ENCODE measurements around the gene CCNF. TPM values are rescaled to one million over a fixed set of nuclear protein-coding genes. Genes with fewer than 3 reads are reported as not detected.

The CCNF gene
- total and polyA plus RNA-seq, 9 of the 15 experiments (the other 6 are each of a cell fraction or from before 2014, with no cell fraction given): 4.1 to 70.1 (median 29.5) TPM

DNA sequence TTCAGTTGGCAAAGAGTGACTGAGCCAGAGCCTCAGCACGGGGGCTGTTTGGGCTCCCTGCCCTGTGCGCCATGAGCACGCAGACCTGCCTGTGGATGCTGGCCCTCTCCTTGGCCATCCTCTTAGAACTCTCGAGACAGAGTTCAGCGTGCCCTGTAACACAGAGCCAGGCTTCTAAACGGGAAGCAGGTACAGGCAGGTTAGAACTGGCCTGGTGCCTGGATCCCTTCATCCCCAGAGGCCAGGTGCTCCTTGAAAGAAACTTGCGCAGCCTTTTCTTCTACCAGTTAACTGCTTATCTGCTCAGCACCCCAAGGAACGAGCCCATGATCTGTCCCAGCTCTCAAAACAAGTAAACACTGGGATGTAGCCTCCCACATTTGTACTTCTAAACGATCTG is 6.9 kb downstream of the CCNF start:
- Histone ChIP-seq H3K79me2 (ENCODE audit: control insufficient read depth, insufficient read depth, low read length) (peaks cover 13% of the 10 kb centered on the region), H3K9me1 (ENCODE audit: control insufficient read depth, insufficient read depth, low read length) (no peaks in the 10 kb centered on the region), H3K36me3 (ENCODE audit: control insufficient read depth, insufficient read depth, low read length) (peaks cover 89% of the 10 kb centered on the region), H3K4me1 (replicated peaks in 1 of 2; ENCODE audit: control insufficient read depth in 2 of 2, insufficient read depth in 2 of 2, low read length in 2 of 2) (peaks cover 1 to 6% of the 10 kb centered on the region in 2 experiments; a peak in 3 of 5 replicates), H3K27ac (ENCODE audit: extremely low read depth, low read depth, low read length) (no peak overlapping the region), H2AFZ (ENCODE audit: low read depth, low read length) (no peak overlapping the region), H4K20me1 (replicated peaks; ENCODE audit: control insufficient read depth, insufficient read depth, low read length) (no peaks in the 10 kb centered on the region; the same call in 1 of the 2 replicates), H3K27me3 (ENCODE audit: control insufficient read depth in 2 of 2, insufficient read depth in 2 of 2, low read length in 2 of 2) (no peaks in the 10 kb centered on the region), H3K4me3 (no peak overlapping the region), H3K9ac (ENCODE audit: insufficient read depth in 1 of 2, low read depth in 2 of 2, low read length in 2 of 2) (no peak overlapping the region), H3K4me2 (ENCODE audit: insufficient read depth, low read length) (no peak overlapping the region), H3K9me3 (replicated peaks; ENCODE audit: control insufficient read depth, insufficient read depth, low read depth, low read length) (no peaks in the 10 kb centered on the region)
- no peak for ATAC-seq
- 91% methylated on average over 9 of the region's 9 CpGs for WGBS (ENCODE audit: insufficient coverage, low coverage, missing lambda C conversion rate)
- DNase-seq (ENCODE audit: extremely low read depth in 1 of 4, low spot score in 3 of 4): no peak
- BruUV-seq (replicated peaks): no TSS peak
- FAIRE-seq: no peak
- TF ChIP-seq POLR2G (IDR thresholded peaks at IDR 0.05; ENCODE audit: low read depth, low read length): 0 out of 2 replicates have a peak, but pooled peaks have one; percentile 20
- TF ChIP-seq, protein P1, sequence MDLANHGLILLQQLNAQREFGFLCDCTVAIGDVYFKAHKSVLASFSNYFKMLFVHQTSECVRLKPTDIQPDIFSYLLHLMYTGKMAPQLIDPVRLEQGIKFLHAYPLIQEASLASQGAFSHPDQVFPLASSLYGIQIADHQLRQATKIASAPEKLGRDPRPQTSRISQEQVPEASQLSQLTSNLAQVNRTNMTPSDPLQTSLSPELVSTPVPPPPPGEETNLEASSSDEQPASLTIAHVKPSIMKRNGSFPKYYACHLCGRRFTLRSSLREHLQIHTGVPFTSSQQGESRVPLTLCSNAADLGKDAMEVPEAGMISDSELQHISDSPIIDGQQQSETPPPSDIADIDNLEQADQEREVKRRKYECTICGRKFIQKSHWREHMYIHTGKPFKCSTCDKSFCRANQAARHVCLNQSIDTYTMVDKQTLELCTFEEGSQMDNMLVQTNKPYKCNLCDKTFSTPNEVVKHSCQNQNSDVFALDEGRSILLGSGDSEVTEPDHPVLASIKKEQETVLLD (IDR thresholded peaks at IDR 0.05): no peak
- peak; percentile 38 for TF ChIP-seq RBFOX2 (IDR thresholded peaks at IDR 0.05; ENCODE audit: low read depth, low read length)
- TF ChIP-seq, protein P2, sequence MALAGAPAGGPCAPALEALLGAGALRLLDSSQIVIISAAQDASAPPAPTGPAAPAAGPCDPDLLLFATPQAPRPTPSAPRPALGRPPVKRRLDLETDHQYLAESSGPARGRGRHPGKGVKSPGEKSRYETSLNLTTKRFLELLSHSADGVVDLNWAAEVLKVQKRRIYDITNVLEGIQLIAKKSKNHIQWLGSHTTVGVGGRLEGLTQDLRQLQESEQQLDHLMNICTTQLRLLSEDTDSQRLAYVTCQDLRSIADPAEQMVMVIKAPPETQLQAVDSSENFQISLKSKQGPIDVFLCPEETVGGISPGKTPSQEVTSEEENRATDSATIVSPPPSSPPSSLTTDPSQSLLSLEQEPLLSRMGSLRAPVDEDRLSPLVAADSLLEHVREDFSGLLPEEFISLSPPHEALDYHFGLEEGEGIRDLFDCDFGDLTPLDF (CRISPR knock-in tag; IDR thresholded peaks at IDR 0.05): no peak
- in situ Hi-C loops (cut with MboI) (no loop called here), intact Hi-C loops (cut with micrococcal nuclease) (no loop called here)
- CTCF ChIA-PET (ENCODE audit: low intra/inter-chr PET ratio): no interaction called here
- POLR2A ChIA-PET: interaction anchor here (0.6 kb wide), 1 partner anchor 24 kb away, joined by 3 read pairs; no protein-coding TSS in a partner anchor

All from K562 (cell line).